NOMO-1 (cell line): Measurements from ENCODE around the gene ATF6B.
A peak's percentile ranks its signal among the peaks of the same experiment; 100 is the strongest.

Source experiments
- DNase-seq, 2 experiments: peaks; one replicate each; lab custom pipeline; 2025; ENCODE audit not compliant: unreplicated experiment in 2 of 2; lab: John Stamatoyannopoulos, UW

ATF6B gene

GRCh38 chr6:32132110-32132509 is 4.1 kb upstream of the ATF6B start:
- DNase-seq = no peak

- DNase-seq = no peak
These were observed 3.4 kb upstream of the ATF6B start for GRCh38 chr6:32131439-32131948.

GRCh38 chr6:32129297-32130088 is 1.4 kb upstream of the ATF6B start:
- DNase-seq = no peak

- no peak for DNase-seq
These were observed 778 bp upstream of the ATF6B start for GRCh38 chr6:32128751-32129296.

GRCh38 chr6:32127409-32127716 is 683 bp downstream of the ATF6B start:
- DNase-seq = no peak

GRCh38 chr6:32126880-32127279 is 1.2 kb downstream of the ATF6B start:
- DNase-seq = no peak

- no peak for DNase-seq
These were observed 4.4 kb downstream of the ATF6B start for GRCh38 chr6:32123681-32124080.

GRCh38 chr6:32120573-32121059 is 7.4 kb downstream of the ATF6B start:
- no peak for DNase-seq

GRCh38 chr6:32118782-32119628 is 9.0 kb downstream of the ATF6B start:
- DNase-seq = peak; percentile 59 to 61

GRCh38 chr6:32117461-32117860 is 10.6 kb downstream of the ATF6B start:
- no peak for DNase-seq

- DNase-seq = no peak
These were observed 11.4 kb downstream of the ATF6B start for GRCh38 chr6:32116674-32117073.

GRCh38 chr6:32115623-32116022 is 12.4 kb downstream of the ATF6B start:
- DNase-seq = no peak

GRCh38 chr6:32114796-32115195 is 13.2 kb downstream of the ATF6B start:
- no peak for DNase-seq

- no peak for DNase-seq
These were observed 14.4 kb downstream of the ATF6B start for GRCh38 chr6:32113386-32114352.

- DNase-seq = no peak
These were observed 15.5 kb downstream of the ATF6B start for GRCh38 chr6:32112431-32112980.

GRCh38 chr6:32111424-32112066 is 16.5 kb downstream of the ATF6B start:
- DNase-seq = no peak

- DNase-seq = no peak
These were observed 17.4 kb downstream of the ATF6B start for GRCh38 chr6:32110632-32111031.

- DNase-seq = no peak
These were observed 18.3 kb downstream of the ATF6B start for GRCh38 chr6:32109765-32110160.

GRCh38 chr6:32109114-32109764 is 18.8 kb downstream of the ATF6B start, which contains the start of gene TNXB:
Gene TNXB, minus strand, starts transcription at chr6:32109338. Its CDS starts 11,140 bp downstream, at chr6:32098198.
- no peak for DNase-seq
